ENCODE results near the gene KCNIP1. TPM values are rescaled to one million over a fixed set of nuclear protein-coding genes. Genes with fewer than 3 reads are reported as not detected.

Gene KCNIP1
- total RNA-seq, 1 donor from 2014 or later, result not detected

DNA sequence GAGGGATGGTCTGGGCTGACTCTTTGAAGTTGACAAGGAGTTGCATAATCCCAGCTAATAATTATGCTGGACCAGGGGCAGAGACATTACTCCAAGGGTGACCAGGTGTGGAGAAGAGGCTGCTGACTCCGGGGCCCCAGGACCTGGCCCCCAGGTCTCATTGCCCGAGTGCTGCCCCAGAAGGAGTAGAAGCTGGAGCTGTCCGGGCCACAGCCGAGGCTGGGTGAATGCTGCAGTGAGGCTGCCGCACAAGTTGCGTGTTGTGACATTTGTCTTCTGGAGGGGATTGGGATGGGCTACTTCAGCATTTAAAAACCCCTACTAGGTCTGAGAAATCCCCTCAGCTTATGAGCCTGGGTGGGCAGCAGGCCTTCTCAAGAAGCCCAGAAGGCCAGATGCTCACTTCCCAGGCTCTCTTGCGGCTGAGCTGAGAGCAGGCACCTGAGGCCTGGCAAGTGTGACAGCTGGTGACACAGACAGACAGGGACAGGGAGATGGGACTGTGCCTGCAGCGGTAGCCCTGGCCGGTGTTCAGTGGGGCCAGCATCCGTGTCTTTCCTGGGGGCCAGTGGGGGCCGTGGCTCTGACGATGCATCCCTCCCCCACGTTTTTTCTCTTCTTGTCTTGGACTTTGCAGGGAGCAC, 122.8 kb downstream of the KCNIP1 start:
- DNase-seq (ENCODE audit: low read depth), result no peak

GRCh38 chr5:170627271-170627670, 123.5 kb downstream of the KCNIP1 start:
- DNase-seq (ENCODE audit: low read depth), result no peak

DNA sequence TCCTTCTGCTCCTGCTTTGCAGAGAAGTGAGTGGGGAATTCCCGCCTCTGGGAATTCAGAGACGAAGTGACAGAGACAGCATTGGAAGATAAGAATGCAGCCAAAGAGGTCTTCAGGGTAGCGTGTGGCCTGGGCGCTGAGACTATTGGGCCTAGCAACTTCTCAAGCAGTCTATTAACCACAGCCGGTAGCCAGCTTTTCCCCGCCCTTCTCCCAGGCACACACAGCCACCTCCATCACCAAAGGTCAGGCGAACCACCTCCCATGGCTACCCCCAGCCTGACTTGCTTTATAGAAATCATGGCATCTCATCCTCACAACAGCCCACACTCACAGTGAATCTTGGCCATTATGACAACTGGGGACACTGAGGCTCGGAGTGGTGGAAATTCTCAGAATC, 124.2 kb downstream of the KCNIP1 start:
- DNase-seq (ENCODE audit: low read depth), result no peak

- DNase-seq (ENCODE audit: low read depth), result no peak
These were observed 125.1 kb downstream of the KCNIP1 start for GRCh38 chr5:170628691-170629565.

DNA sequence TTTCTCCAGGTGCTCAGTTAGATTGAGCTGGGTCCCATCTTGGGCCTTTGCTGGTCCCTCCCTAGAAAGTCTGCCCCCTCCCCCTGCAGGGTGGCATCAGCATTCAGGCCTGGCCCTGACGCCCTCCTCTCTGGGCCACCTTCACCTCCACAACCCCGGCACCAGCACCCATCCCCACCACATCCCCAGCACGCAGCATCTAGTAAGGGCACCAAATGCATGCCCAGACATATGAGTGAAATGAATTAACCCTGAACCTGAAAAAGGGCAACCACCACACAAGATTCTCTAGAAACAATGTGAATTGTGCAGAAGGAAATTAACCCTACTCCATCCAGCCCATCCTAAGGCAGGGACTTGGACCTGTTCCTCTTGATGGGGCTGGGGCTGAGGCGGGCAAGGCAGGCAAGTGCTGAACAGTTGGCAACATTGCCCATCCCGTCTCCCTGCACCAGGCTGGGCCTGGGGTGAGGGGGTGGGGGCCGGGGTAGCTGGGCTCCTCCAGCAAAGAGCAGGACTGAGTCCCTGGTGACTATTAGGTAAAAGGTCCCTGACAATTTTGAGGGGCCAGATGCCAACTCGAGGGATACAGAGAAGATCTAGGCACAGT, 125.9 kb downstream of the KCNIP1 start:
- no peak for DNase-seq (ENCODE audit: low read depth)

DNA sequence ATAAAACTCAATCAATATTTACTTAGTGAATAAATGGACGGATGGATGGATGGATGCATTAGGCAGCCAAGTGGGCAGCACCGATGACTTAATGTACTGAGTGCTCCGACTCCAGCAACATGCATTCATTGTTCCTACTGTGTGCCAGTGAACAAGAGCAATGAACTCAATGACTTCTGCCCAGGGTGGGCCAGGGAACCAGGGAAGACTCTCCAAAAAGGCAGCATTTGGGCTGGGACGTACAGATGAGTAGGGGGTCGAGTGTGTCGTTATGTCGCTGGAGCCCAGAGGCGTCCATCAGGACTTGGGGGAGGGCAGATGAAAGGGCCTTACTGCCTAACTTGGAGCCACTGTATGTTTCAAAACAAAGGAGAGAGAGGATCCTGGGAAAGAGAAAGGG, 126.4 kb downstream of the KCNIP1 start:
- DNase-seq (ENCODE audit: low read depth), result no peak

DNA sequence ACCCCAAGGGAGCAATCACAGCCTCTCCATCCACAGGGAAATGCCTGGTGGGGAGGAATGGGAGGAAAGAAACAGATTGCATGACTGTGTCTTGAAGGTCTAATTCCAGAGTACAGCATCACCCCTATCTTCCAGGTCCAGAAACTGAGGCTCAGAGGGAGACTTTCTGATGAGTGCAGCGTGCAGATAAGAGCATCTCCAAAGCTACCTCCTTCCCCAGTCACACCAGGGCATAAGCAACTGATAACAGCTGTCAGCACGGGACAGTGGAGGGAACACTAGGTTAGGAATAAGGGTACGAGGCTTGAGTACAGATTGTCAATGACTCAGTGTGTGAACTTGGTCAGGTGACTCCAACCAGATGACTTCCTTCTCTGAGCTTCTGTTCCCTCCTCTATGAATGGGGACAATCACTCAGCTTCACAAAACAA, 126.9 kb downstream of the KCNIP1 start:
- DNase-seq (ENCODE audit: low read depth), result no peak

GRCh38 chr5:170631466-170632195, 127.8 kb downstream of the KCNIP1 start:
- peak; percentile 25 for DNase-seq (ENCODE audit: low read depth)

DNA sequence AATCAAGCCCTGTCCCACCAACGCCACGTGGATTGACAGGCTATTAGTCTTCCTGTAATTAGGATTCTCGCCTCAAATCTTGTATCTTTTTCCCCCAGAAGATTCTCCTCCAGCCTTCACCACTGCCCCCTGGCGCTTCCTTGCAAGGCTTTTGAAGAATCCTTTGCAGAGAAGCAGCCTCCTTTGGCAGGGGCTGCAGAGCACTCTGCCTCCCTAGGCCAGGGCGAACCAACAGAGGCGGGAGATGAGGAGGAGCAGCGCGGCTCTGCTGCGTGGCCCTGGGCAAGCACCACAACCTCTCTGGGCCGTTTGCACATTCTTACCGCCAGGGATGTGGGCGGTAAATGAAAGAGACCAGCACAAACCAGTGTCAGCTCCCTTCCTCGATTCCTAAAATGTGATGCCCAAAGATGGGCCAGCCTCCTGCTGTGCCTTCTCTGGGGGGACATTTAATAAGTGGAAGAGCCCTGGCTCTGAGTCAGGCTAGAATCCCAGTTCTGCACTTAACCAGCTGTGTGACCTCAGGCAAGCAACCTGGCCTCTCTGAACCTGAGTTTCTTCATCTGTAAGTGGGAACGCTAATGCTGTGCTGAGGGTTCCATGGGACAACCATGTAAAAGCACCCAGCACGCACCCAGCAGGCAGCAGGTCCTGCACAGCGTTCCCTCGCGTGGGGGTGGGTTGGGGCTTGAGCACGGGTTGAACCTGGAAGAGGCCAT, 128.6 kb downstream of the KCNIP1 start:
- no peak for DNase-seq (ENCODE audit: low read depth)

- no peak for DNase-seq (ENCODE audit: low read depth)
These were observed 129.1 kb downstream of the KCNIP1 start for GRCh38 chr5:170632985-170633234.

DNA sequence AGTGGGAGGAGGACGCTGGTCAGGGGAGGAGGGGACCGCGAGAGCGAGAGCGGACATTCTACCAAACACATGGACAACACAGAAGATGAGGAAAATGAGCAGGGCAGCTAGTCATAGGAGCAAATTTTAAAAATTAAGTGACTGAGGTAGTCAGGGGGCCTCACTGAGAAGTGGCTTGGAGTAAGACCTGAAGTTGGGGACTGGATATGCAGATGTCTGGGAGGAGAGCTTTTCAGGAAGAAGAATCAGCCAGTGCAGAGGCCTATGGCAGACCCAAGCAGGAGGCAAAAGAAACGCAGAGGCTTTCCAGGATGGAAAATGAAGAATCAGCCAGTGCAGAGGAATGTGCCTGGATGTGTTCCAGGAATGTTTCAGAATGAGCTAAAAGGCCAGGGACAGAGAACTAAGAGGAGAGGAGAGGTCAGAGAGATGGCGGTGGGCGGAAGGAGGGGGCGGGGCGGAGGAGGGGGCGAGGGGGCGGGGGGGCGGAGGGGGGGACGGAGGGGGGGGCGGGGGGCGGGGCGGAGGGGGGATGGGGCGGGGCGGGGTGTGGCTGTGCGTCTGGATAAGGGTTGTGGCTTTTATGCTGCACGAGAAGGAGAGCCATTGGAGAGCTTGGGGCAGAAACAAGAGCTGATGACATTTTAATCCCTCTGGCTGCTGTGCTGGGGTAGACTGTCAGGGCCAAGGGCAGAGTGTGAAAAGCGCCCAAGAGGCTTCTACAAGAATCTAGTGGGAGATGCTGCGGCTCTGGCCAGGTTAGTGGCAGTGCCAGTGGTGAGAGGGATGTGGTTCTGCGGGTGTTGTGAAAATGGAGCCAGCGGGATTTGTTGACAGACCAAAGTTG, 129.6 kb downstream of the KCNIP1 start:
- peak; percentile 58 for DNase-seq (ENCODE audit: low read depth)

GRCh38 chr5:170634256-170634990, 130.6 kb downstream of the KCNIP1 start:
- no peak for DNase-seq (ENCODE audit: low read depth)

- DNase-seq (ENCODE audit: low read depth), result no peak
These were observed 131.9 kb downstream of the KCNIP1 start for GRCh38 chr5:170635706-170636105.

DNA sequence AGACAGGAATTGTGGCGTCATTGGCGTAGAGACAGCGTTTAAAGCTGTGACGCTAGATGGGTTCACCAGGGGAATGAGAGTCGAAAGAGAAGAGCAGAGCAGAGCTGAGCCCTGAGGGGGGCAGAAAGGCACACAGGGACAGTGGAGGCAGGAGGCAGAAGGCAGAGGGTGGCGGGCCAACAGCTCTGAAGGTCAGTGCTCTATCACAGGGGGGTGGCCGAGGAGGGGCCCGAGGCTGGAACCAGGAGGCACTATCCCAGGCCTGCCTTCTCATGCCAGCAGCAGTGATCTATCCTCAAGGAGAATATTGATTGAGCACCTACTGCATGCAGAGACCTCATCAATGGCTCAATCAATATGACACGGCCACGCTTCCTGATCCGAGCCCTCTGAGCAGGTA, 132.4 kb downstream of the KCNIP1 start:
- no peak for DNase-seq (ENCODE audit: low read depth)

DNA sequence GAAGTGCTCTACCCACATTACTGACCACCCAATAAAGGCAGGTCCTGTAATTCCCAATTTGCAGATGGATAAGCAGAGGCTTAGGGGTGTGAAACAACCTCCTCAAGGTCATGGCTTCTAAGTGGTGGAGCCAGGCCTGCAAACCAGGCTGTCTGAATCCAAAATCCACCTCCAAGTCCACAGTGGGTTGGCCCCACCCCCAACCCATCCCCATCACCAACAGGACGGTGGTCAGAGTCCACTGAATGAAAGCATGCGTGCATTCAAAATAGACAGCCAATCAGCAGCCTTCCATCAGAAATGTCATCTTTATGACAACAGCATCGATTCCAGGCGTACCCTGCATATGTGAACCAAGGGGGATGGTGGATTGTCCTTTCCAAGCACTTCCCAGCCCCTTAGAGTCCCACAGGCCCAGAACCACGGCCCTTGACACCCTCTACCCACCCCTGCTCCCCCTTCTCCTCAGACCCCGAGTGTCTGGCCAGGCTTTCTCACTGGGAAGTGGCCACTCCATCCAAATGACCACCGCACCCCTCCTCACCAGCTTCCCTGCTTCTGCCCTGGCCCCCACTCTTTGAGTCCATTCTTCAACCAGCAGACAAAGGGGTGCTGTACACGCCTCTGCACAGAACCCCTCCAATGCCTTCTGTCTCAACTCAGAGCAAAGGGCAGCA, 133.1 kb downstream of the KCNIP1 start:
- DNase-seq (ENCODE audit: low read depth), result no peak

DNA sequence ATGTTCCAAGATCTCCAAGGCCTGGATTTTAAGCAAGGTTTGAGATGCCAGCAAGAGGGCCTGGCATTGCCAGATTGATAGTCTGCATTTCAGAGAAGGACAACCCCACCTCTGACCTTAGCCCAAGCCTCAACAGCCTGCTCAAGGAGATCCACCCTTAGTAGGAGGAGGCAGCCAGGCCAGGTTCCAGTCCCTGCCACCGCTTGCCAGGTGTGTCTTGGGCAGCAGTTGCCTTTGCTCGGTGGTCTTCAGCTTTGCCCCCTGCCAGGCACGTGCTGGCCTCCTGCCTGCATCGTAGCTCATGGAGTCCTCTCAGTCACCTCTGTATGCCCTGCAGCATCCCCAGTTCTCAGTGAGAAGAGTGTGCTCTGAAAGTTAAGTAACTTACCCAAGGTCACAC, 134.2 kb downstream of the KCNIP1 start:
- DNase-seq (ENCODE audit: low read depth), result no peak

DNA sequence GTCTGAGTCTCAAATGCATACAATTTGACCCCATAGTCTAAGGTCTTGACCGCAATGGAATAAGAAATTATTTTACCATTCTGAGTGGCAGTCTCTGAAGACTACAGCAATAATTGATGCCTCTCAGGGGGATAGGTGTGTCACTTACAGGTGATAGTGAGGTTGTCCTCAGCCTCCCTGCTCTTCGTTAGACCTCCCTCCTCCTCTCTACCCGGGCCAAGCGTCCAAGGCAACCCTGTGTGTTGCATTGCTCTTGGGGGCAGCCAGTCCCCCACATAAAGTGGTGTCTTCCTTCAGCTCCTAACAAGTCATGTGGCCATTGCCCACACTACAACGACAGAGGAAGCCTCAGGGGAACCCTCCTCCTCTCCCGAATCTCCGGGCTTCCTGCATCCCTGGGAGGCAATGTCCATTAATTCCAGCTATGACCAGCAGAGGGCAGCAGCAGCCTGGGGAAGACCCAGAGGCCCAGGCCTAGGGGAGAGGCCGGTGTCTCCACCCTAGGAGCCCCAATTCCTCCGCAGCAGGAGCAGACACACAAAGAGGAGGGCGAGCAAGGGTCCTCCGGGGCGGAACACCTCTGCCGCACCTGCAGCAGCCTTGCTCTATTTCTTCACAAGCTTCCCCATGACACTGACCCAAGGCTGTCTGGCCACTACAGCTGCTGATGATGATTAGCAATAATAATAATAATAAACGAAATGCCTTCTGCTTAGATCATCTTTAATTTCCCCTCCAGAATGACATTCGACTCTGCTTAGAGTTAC, 134.8 kb downstream of the KCNIP1 start:
- peak; percentile 46 for DNase-seq (ENCODE audit: low read depth)

DNA sequence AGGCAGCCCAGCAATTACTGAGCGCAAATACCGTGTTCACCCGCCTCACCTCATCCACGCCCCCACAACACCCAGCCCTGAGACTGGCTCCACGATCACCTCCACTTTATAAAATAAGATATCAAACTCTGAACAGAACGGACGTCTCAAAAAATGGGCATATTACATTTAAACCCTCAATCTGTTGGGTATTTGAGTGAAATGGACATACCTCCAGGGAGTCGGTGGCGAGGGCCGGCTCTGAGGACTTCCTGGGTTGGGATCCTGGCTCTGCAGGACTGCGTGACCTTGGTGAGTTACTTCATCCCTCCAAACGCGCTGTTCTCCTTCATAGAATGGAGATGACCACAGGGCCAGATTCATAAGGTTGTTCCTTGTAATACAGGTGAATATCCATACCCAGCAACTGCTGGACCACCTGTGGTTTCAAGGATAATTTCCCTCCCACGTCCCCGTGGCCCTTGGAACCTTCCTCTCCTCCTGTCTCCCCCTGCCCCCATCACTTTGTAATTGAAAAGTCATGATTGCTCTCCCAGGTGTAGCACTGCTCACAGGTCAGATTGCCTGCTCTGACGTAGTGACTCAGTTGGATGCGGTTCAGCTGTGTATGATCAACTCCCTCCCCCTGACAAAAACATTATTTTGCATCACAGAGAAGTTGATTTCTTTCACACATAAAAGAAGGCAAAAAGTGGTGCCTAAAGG, 135.6 kb downstream of the KCNIP1 start:
- no peak for DNase-seq (ENCODE audit: low read depth)

Data from myocyte (in vitro differentiated cells).